Hepatocyte (in vitro differentiated cells): ENCODE data around the gene DDIAS. TPM values are rescaled to one million over a fixed set of nuclear protein-coding genes. Genes with fewer than 3 reads are reported as not detected.
"Not testable (repeated sequence)": the region's sequence is repeated elsewhere in the genome, so short reads cannot be mapped to it uniquely, and the experiment has no call there.

Source experiments
- DNase-seq: peaks from one replicate; pipeline ENCODE4 v3.0.0-alpha.2; 2016; ENCODE audit warnings: low spot score
- H2AFZ ChIP-seq: fragments of 200-600 bp; sonication (generic); 2 replicates; pipeline ENCODE4 v1.6.0; 2016; ENCODE audit warnings: antibody characterized with exemption, mild to moderate bottlenecking
- H3K27ac ChIP-seq: fragments of 200-600 bp; sonication (generic); 2 replicates; pipeline ENCODE4 v1.5.1; 2016; ENCODE audit warnings: mild to moderate bottlenecking
- H3K27me3 ChIP-seq: fragments of 200-600 bp; sonication (generic); 2 replicates; pipeline ENCODE4 v1.6.1; 2016
- H3K36me3 ChIP-seq: fragments of 200-600 bp; sonication (generic); replicated peaks from 2 replicates; pipeline ENCODE4 v1.5.1; 2016; ENCODE audit warnings: low read depth; ENCODE audit not compliant: insufficient read depth
- H3K4me1 ChIP-seq: fragments of 200-600 bp; sonication (generic); 2 replicates; pipeline ENCODE4 v1.5.1; 2016; ENCODE audit warnings: mild to moderate bottlenecking, moderate library complexity; ENCODE audit not compliant: insufficient read depth
- H3K4me2 ChIP-seq: fragments of 200-600 bp; sonication (generic); 2 replicates; pipeline ENCODE4 v1.6.0; 2016
- H3K4me3 ChIP-seq: fragments of 200-600 bp; sonication (generic); 2 replicates; pipeline ENCODE4 v1.5.1; 2016; ENCODE audit warnings: mild to moderate bottlenecking
- H3K79me2 ChIP-seq: fragments of 200-600 bp; sonication (generic); 2 replicates; pipeline ENCODE4 v1.6.0; 2017; ENCODE audit warnings: mild to moderate bottlenecking
- H3K9me2 ChIP-seq: fragments of 200-600 bp; sonication (generic); replicated peaks from 2 replicates; pipeline ENCODE4 v1.6.0; 2017; ENCODE audit warnings: mild to moderate bottlenecking; ENCODE audit not compliant: insufficient read depth
- H3K9me3 ChIP-seq: fragments of 200-600 bp; sonication (generic); 2 replicates; pipeline ENCODE4 v1.5.1; 2016; ENCODE audit warnings: low read depth, mild to moderate bottlenecking
- H4K20me1 ChIP-seq: fragments of 200-600 bp; sonication (generic); 2 replicates; pipeline ENCODE4 v1.6.0; 2016; ENCODE audit warnings: mild to moderate bottlenecking; ENCODE audit not compliant: insufficient read depth, poor library complexity, severe bottlenecking
- CTCF ChIP-seq: fragments of 200-600 bp; sonication (generic); IDR thresholded peaks from 2 replicates; pipeline ENCODE4 v1.5.1; 2016; ENCODE audit warnings: antibody characterized with exemption, mild to moderate bottlenecking; ENCODE audit not compliant: poor library complexity
- EZH2 ChIP-seq: fragments of 200-600 bp; sonication (generic); IDR thresholded peaks from 2 replicates; pipeline ENCODE4 v1.6.1; 2016; ENCODE audit warnings: antibody characterized with exemption, mild to moderate bottlenecking, borderline replicate concordance
- EZH2phosphoT487 ChIP-seq: fragments of 200-600 bp; sonication (generic); IDR thresholded peaks from one replicate; pipeline ENCODE4 v1.6.1; 2018; ENCODE audit warnings: antibody characterized with exemption, mild to moderate bottlenecking, low read depth, moderate library complexity; ENCODE audit not compliant: unreplicated experiment, severe bottlenecking
- WGBS: methylation state at CpG from one replicate; pipeline ENCODE4 v1.1.6; 2016; ENCODE audit warnings: low lambda C conversion rate; ENCODE audit errors: missing lambda C conversion rate; 5-methylcytosine and 5-hydroxymethylcytosine counted together
- polyA plus RNA-seq: library from polyadenylated mRNA; unstranded; fragments of >200 nt; fragmentation: Nextera tagmentation; extraction: Ambion mirVana; gene quantifications from 2 replicates; pipeline ENCODE4 v1.2.1, GENCODE V29; 2016
- total RNA-seq: library from RNA; depleted of rRNA; stranded (reverse); fragments of >200 nt; gene quantifications from 2 replicates; pipeline ENCODE4 v1.2.3, GENCODE V29; 2014

DDIAS gene
- total and polyA plus RNA-seq, 2 experiments from 2014 or later = 0.92 to 2.6 TPM

GRCh38 chr11:82944198-82944597, 42.7 kb downstream of the DDIAS start:
- H3K4me2 ChIP-seq = no peak overlapping the region
- TF ChIP-seq EZH2 = no peak
- no peak for TF ChIP-seq EZH2phosphoT487
- TF ChIP-seq CTCF = no peak
- no peaks in the 10 kb centered on the region for H3K36me3 ChIP-seq
- H3K9me3 ChIP-seq = no peaks in the 10 kb centered on the region
- no peak overlapping the region for H3K27ac ChIP-seq
- H3K4me3 ChIP-seq = no peak overlapping the region
- DNase-seq = no peak
- no peaks in the 10 kb centered on the region for H3K9me2 ChIP-seq
- no peaks in the 10 kb centered on the region for H3K79me2 ChIP-seq
- no peaks in the 10 kb centered on the region for H3K27me3 ChIP-seq
- H2AFZ ChIP-seq = no peak overlapping the region
- 66% methylated on average over 2 of the region's 2 CpGs for WGBS
- no peaks in the 10 kb centered on the region for H4K20me1 ChIP-seq
- H3K4me1 ChIP-seq = no peaks in the 10 kb centered on the region

GRCh38 chr11:82945041-82945440, 43.5 kb downstream of the DDIAS start:
- H3K4me1 ChIP-seq, H3K4me3 ChIP-seq, H3K4me2 ChIP-seq, DNase-seq, H2AFZ ChIP-seq, H3K79me2 ChIP-seq, H3K9me3 ChIP-seq, H3K27me3 ChIP-seq, H3K27ac ChIP-seq, H3K36me3 ChIP-seq, H4K20me1 ChIP-seq, H3K9me2 ChIP-seq: not testable (repeated sequence)
- WGBS = 85% methylated on average over 1 of the region's 1 CpG

GRCh38 chr11:82945682-82946081, 44.1 kb downstream of the DDIAS start:
- no peaks in the 10 kb centered on the region for H3K36me3 ChIP-seq
- no peaks in the 10 kb centered on the region for H3K27me3 ChIP-seq
- DNase-seq = no peak
- no peaks in the 10 kb centered on the region for H3K79me2 ChIP-seq
- H3K27ac ChIP-seq = no peak overlapping the region
- no peak overlapping the region for H2AFZ ChIP-seq
- no peak for TF ChIP-seq EZH2phosphoT487
- no peak for TF ChIP-seq CTCF
- no peak for TF ChIP-seq EZH2
- H3K4me1 ChIP-seq = no peaks in the 10 kb centered on the region
- no peaks in the 10 kb centered on the region for H4K20me1 ChIP-seq
- no peak overlapping the region for H3K4me2 ChIP-seq
- H3K9me2 ChIP-seq = no peaks in the 10 kb centered on the region
- H3K9me3 ChIP-seq = no peaks in the 10 kb centered on the region
- H3K4me3 ChIP-seq = no peak overlapping the region

GRCh38 chr11:82949352-82949751, 47.8 kb downstream of the DDIAS start:
- H3K4me3 ChIP-seq = no peak overlapping the region
- H3K9me3 ChIP-seq = no peaks in the 10 kb centered on the region
- DNase-seq = no peak
- no peaks in the 10 kb centered on the region for H3K4me1 ChIP-seq
- no peak overlapping the region for H3K4me2 ChIP-seq
- H3K79me2 ChIP-seq = no peaks in the 10 kb centered on the region
- H3K36me3 ChIP-seq = no peaks in the 10 kb centered on the region
- H2AFZ ChIP-seq = no peak overlapping the region
- no peaks in the 10 kb centered on the region for H4K20me1 ChIP-seq
- no peaks in the 10 kb centered on the region for H3K9me2 ChIP-seq
- TF ChIP-seq EZH2phosphoT487 (no peak), EZH2 (no peak), CTCF (no peak)
- H3K27me3 ChIP-seq = no peaks in the 10 kb centered on the region
- H3K27ac ChIP-seq = no peak overlapping the region

- not testable (repeated sequence) for H4K20me1 ChIP-seq, H3K9me2 ChIP-seq, H3K4me2 ChIP-seq, H3K36me3 ChIP-seq, DNase-seq, H3K27ac ChIP-seq, H2AFZ ChIP-seq, H3K4me3 ChIP-seq, H3K27me3 ChIP-seq, H3K79me2 ChIP-seq, H3K9me3 ChIP-seq, H3K4me1 ChIP-seq
- 97% methylated on average over 2 of the region's 2 CpGs for WGBS
Observed at GRCh38 chr11:82950502-82950901, 49.0 kb downstream of the DDIAS start.

- H3K4me2 ChIP-seq, H3K27me3 ChIP-seq, H3K36me3 ChIP-seq, H3K4me3 ChIP-seq, DNase-seq, H2AFZ ChIP-seq, H3K9me2 ChIP-seq, H3K4me1 ChIP-seq, H3K9me3 ChIP-seq, H4K20me1 ChIP-seq, H3K79me2 ChIP-seq, H3K27ac ChIP-seq: not testable (repeated sequence)
- WGBS = 59% methylated on average over 9 of the region's 9 CpGs
Observed at GRCh38 chr11:82955736-82956453, 54.4 kb downstream of the DDIAS start.
